GM20000 (cell line): Measurements from ENCODE around the gene FAM83C.
A peak's percentile ranks its signal among the peaks of the same experiment; 100 is the strongest.

Experiments used
- DNase-seq: peaks from one replicate; pipeline ENCODE4 v3.0.0; 2012; ENCODE audit warnings: low spot score
- TF ChIP-seq, protein P1 (sequence below): IDR thresholded peaks from 2 replicates; pipeline ENCODE4 v1.5.1; 2012; ENCODE audit warnings: mild to moderate bottlenecking, control low read depth; ENCODE audit errors: extremely low read depth, missing control alignments

The FAM83C gene

DNA sequence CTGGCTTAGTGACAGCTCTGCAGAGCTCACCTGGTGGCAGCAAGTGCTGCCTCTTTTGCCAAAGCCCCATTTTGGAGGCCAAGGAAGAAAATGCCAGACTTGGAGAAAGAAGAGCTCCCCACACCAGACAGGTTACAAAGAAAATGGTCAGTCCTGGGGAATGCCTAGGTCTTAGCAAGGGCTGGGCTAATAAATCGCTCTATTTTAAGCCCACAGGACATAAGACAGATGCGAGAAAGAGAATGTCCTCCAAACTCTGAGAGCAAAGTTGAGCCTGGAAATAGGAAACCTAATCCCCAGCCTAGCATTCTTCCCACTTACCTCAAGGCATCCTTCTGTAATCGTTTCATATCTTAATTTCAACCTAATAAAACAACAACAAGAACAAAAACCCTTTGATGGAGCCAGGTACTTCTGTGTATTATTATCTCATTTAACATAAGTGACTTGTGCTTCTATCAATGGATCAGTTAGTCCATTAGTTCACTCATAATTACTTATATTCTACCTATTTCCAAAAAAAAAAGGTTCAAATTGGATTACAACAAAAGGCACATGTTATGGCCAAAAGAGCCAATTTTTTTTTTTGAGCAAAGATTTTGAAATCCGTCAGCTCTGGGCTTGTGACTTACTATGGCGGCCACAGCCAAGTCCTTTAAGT lies 40.4 kb upstream of the FAM83C start:
- no peak for DNase-seq

DNA sequence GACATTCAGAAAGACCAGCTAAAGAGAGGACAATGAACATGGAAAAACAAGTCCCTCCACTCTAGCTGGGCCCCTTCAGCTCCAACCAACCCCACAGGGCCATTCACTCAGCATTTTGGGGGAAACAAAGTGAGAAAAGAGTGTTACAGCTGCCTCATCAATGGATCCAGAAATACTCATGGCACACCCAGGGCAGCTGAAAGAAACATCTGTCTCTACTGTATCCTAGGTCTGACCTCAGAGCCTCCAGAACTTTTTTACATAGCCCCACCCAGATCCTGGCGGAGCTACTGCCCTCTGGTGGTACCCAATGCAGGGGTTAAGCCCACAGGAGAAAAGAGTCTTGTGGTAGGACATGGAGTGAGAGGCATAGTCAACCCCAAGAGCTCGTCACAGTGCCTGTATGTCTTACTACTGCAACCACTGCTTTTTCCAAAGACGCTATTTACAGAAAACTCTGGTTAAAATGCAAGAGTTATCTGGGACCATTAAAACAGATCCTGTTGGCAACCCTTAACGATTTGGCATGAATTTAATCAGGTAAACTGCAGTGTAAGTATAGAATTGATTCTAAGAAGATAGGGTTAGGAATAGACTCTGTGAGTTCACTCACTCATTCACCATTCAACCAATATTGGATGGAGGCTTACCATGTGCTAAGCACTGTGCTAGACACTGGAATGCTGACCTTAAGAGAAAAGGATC lies 37.4 kb upstream of the FAM83C start:
- TF ChIP-seq, protein P1, sequence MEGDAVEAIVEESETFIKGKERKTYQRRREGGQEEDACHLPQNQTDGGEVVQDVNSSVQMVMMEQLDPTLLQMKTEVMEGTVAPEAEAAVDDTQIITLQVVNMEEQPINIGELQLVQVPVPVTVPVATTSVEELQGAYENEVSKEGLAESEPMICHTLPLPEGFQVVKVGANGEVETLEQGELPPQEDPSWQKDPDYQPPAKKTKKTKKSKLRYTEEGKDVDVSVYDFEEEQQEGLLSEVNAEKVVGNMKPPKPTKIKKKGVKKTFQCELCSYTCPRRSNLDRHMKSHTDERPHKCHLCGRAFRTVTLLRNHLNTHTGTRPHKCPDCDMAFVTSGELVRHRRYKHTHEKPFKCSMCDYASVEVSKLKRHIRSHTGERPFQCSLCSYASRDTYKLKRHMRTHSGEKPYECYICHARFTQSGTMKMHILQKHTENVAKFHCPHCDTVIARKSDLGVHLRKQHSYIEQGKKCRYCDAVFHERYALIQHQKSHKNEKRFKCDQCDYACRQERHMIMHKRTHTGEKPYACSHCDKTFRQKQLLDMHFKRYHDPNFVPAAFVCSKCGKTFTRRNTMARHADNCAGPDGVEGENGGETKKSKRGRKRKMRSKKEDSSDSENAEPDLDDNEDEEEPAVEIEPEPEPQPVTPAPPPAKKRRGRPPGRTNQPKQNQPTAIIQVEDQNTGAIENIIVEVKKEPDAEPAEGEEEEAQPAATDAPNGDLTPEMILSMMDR = peak; percentile 55

More for the DNA sequence above, 40.4 kb upstream of the FAM83C start:
- TF ChIP-seq, protein P1 = no peak

DNA sequence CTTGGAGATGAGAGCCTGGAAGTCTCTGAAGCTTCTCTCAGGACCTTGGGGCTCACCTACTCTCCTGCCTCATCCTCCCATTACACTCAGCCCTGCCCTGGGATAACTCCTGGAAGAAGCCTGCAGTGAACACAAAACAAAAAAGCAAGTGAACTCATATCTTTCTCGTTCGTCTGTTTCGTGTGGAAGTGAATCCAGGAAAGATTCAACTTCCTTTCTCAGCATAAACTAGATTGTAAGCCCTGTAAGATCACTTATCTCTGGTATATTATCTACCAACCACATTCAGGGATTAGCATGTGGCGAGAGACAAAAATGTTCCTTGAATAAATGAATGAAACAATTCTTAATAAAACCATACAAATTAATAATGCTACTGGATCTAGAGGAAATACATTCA lies 36.5 kb upstream of the FAM83C start:
- TF ChIP-seq, protein P1 = no peak
- no peak for DNase-seq

More for the DNA sequence above, 37.4 kb upstream of the FAM83C start:
- DNase-seq = peak; percentile 37

DNA sequence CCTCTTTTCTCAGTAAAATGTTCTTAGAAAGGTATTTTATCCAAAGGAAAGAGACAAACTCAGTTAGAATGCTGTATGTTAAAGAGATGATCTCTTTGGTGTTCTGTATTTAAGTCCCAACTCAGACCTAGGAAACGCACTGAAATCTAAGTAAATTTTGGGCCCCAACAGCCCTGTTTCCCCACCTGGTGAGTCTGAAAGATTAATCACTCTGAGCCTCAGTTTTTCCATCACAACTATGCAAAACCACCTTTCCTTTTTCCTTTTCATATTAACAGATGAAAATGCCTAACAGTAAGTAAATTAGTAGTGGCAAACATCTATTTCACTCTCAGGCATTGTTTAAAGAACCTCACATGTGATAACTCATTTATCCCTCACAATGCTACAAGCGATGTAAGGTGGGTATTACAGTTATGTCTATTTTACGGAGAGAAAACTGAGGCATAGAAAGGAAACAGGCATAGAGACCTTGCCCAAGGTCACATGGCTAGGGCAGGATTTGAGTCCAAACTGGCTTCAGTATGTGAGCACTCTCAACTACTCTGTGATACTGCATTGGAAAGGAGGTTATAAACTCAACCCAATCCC lies 36.0 kb upstream of the FAM83C start:
- TF ChIP-seq, protein P1 = no peak

DNA sequence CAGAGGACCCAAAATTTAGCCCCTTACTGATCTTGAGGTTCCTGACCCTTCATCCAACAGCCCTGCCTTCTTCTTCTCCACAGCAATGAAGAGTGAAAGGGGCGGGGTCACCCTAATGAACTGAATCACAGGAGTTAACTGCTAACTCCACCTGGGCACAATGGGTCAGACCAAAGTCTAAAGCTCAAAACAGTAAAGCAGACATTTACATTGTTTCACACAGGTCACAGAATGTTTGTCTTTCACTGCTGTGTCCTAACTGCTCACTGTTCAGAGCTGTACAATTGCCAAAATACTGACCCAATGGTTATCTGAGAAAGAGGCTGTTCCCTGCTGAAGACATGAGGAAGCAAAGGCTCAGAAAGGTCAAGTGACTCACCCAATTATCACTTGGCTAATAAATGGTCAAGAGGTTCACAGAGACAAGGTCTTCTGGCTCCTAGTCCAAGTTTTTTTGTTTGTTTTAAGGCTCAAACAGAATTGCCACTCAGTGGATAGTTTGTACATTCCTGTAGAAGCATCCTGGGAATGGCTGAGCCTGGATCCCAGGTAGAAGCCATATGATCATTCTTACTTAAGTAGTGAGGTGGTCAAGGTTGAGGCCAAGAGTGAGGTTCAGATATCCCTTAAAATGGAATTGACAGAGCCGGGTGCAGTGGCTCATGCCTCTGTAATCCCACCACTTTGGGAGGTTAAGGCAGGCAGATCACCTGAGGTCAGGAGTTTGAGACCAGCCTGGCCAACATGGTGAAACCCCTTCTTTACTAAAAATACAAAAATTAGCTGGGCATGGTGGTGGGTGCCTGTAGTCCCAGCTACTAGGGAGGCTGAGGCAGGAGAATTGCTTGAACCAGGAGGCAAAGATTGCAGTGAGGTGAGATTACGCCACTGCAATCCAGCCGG lies 35.1 kb upstream of the FAM83C start:
- DNase-seq = no peak
- TF ChIP-seq, protein P1 = no peak

More for the DNA sequence above, 36.0 kb upstream of the FAM83C start:
- no peak for DNase-seq

DNA sequence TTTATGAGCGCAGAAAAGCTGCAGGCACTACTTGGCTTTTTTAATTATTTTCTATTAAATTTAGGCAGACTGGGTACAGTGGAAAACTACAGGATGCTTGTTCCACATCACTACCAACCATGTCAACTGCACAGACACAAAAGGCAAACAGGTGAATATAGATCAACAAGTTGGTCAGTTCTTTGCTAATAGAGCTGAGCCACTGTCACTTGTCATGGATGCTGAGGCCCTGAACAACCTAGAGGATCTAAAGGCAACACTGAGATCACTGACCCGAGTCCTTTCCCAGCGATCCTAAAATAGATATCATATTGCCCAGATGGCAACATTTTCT lies 34.5 kb upstream of the FAM83C start:
- DNase-seq = no peak
- TF ChIP-seq, protein P1 = no peak
